K562 (cell line): Measurements from ENCODE around the gene GRIK2. TPM values are rescaled to one million over a fixed set of nuclear protein-coding genes. Genes with fewer than 3 reads are reported as not detected.

Source experiments
- FOXM1 ChIP-seq, 2 experiments: fragments of 450-650 bp in 1 of 2; sonication (generic) in 1 of 2; formaldehyde crosslinking in 1 of 2; IDR thresholded peaks; 2 replicates each; pipeline versions ENCODE4 v1.6.1 to v1.9.0; 2017 to 2022; ENCODE audit warnings: low read depth in 2 of 2, mild to moderate bottlenecking in 2 of 2, missing genetic modification reagents in 1 of 2, moderate library complexity in 1 of 2
- HES1 ChIP-seq: fragments of 450-650 bp; IDR thresholded peaks from 2 replicates; pipeline ENCODE4 v1.6.1; 2016; ENCODE audit warnings: low read depth, mild to moderate bottlenecking, moderate library complexity
- PBX2 ChIP-seq, 2 experiments: IDR thresholded peaks in 1 of 2; conservative IDR thresholded peaks in 1 of 2; 2 replicates each; pipeline ENCODE4 v1.6.1; 2016; ENCODE audit warnings: low read depth in 2 of 2, mild to moderate bottlenecking in 1 of 2, missing compliant biosample characterization in 1 of 2, missing genetic modification characterization in 1 of 2, moderate library complexity in 1 of 2
- polyA plus RNA-seq, 8 experiments: library from polyadenylated mRNA; depleted of rRNA in 4 of 8; stranded (reverse) in 5 of 8; unstranded in 3 of 8; fragments of >200 nt; fragmentation: Nextera tagmentation in 2 of 8; fragmentation: Illumina TruSeq in 1 of 8; extraction: Ambion mirVana in 2 of 8; extraction: Trizol in 1 of 8; gene quantifications; 2 replicates each; pipeline versions ENCODE4 v1.2.1 to v1.2.3, GENCODE V29; 2011 to 2014; ENCODE audit warnings: inconsistent platforms in 1 of 8, missing spikeins in 1 of 8
- total RNA-seq, 7 experiments: library from RNA; depleted of rRNA in 6 of 7; stranded (reverse); fragments of >200 nt in 6 of 7; fragmentation: Illumina TruSeq in 2 of 7; extraction: Trizol in 2 of 7; gene quantifications; 2 replicates each; pipeline versions ENCODE4 v1.2.1 to v1.2.3, GENCODE V29; 2011 to 2021; ENCODE audit warnings: low replicate concordance in 1 of 7
- TF ChIP-seq, protein P1 (sequence below): fragments of 200-600 bp; sonication (generic); IDR thresholded peaks from one replicate; pipeline ENCODE4 v1.6.1; 2012; ENCODE audit warnings: mild to moderate bottlenecking, low read depth, low read length, inconsistent platforms
- TF ChIP-seq, protein P2 (sequence below): sonication (generic); formaldehyde crosslinking; IDR thresholded peaks from 2 replicates; pipeline ENCODE4 v1.8.0; 2022; ENCODE audit warnings: mild to moderate bottlenecking, missing genetic modification reagents

The GRIK2 gene
- total and polyA plus RNA-seq, 9 of the 15 experiments (the other 6 are each of a cell fraction or from before 2014, with no cell fraction given): not detected

- TF ChIP-seq, protein P1, sequence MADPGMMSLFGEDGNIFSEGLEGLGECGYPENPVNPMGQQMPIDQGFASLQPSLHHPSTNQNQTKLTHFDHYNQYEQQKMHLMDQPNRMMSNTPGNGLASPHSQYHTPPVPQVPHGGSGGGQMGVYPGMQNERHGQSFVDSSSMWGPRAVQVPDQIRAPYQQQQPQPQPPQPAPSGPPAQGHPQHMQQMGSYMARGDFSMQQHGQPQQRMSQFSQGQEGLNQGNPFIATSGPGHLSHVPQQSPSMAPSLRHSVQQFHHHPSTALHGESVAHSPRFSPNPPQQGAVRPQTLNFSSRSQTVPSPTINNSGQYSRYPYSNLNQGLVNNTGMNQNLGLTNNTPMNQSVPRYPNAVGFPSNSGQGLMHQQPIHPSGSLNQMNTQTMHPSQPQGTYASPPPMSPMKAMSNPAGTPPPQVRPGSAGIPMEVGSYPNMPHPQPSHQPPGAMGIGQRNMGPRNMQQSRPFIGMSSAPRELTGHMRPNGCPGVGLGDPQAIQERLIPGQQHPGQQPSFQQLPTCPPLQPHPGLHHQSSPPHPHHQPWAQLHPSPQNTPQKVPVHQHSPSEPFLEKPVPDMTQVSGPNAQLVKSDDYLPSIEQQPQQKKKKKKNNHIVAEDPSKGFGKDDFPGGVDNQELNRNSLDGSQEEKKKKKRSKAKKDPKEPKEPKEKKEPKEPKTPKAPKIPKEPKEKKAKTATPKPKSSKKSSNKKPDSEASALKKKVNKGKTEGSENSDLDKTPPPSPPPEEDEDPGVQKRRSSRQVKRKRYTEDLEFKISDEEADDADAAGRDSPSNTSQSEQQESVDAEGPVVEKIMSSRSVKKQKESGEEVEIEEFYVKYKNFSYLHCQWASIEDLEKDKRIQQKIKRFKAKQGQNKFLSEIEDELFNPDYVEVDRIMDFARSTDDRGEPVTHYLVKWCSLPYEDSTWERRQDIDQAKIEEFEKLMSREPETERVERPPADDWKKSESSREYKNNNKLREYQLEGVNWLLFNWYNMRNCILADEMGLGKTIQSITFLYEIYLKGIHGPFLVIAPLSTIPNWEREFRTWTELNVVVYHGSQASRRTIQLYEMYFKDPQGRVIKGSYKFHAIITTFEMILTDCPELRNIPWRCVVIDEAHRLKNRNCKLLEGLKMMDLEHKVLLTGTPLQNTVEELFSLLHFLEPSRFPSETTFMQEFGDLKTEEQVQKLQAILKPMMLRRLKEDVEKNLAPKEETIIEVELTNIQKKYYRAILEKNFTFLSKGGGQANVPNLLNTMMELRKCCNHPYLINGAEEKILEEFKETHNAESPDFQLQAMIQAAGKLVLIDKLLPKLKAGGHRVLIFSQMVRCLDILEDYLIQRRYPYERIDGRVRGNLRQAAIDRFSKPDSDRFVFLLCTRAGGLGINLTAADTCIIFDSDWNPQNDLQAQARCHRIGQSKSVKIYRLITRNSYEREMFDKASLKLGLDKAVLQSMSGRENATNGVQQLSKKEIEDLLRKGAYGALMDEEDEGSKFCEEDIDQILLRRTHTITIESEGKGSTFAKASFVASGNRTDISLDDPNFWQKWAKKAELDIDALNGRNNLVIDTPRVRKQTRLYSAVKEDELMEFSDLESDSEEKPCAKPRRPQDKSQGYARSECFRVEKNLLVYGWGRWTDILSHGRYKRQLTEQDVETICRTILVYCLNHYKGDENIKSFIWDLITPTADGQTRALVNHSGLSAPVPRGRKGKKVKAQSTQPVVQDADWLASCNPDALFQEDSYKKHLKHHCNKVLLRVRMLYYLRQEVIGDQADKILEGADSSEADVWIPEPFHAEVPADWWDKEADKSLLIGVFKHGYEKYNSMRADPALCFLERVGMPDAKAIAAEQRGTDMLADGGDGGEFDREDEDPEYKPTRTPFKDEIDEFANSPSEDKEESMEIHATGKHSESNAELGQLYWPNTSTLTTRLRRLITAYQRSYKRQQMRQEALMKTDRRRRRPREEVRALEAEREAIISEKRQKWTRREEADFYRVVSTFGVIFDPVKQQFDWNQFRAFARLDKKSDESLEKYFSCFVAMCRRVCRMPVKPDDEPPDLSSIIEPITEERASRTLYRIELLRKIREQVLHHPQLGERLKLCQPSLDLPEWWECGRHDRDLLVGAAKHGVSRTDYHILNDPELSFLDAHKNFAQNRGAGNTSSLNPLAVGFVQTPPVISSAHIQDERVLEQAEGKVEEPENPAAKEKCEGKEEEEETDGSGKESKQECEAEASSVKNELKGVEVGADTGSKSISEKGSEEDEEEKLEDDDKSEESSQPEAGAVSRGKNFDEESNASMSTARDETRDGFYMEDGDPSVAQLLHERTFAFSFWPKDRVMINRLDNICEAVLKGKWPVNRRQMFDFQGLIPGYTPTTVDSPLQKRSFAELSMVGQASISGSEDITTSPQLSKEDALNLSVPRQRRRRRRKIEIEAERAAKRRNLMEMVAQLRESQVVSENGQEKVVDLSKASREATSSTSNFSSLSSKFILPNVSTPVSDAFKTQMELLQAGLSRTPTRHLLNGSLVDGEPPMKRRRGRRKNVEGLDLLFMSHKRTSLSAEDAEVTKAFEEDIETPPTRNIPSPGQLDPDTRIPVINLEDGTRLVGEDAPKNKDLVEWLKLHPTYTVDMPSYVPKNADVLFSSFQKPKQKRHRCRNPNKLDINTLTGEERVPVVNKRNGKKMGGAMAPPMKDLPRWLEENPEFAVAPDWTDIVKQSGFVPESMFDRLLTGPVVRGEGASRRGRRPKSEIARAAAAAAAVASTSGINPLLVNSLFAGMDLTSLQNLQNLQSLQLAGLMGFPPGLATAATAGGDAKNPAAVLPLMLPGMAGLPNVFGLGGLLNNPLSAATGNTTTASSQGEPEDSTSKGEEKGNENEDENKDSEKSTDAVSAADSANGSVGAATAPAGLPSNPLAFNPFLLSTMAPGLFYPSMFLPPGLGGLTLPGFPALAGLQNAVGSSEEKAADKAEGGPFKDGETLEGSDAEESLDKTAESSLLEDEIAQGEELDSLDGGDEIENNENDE: no peak
- TF ChIP-seq PBX2 (CRISPR knock-in tag; IDR thresholded peaks at IDR 0.05; ENCODE audit: low read depth): no peak
- TF ChIP-seq PBX2 (tag; conservative IDR thresholded peaks at IDR 0.05; ENCODE audit: low read depth): no peak
- TF ChIP-seq FOXM1 (IDR thresholded peaks at IDR 0.05; ENCODE audit: low read depth): no peak
- TF ChIP-seq FOXM1 (CRISPR knock-in tag; IDR thresholded peaks at IDR 0.05; ENCODE audit: low read depth): no peak
- TF ChIP-seq, protein P2, sequence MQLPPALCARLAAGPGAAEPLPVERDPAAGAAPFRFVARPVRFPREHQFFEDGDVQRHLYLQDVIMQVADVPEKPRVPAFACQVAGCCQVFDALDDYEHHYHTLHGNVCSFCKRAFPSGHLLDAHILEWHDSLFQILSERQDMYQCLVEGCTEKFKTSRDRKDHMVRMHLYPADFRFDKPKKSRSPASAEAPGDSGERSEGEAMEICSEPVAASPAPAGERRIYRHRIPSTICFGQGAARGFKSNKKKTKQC: no peak
- no peak for TF ChIP-seq HES1
- TF ChIP-seq, all 486 proteins: peak for 0
These were observed 65.3 kb downstream of the GRIK2 start (continued) for GRCh38 chr6:101458826-101459225.
